ENCODE measurements around the gene TMEM198. TPM values are rescaled to one million over a fixed set of nuclear protein-coding genes. Genes with fewer than 3 reads are reported as not detected.

The TMEM198 gene
- total RNA-seq, 1 donor from 2014 or later: 8.2 TPM

GRCh38 chr2:219563271-219563928, 19.6 kb downstream of the TMEM198 start:
- H3K4me1 Mint-ChIP-seq (ENCODE audit: low read depth): peaks cover 11% of the 10 kb centered on the region
- peaks cover 25% of the 10 kb centered on the region for H3K36me3 Mint-ChIP-seq (ENCODE audit: insufficient read depth)
- no peak overlapping the region for H3K27ac Mint-ChIP-seq
- TF ChIP-seq CTCF (IDR thresholded peaks at IDR 0.05; ENCODE audit: unreplicated experiment): no peak
- H3K4me3 Mint-ChIP-seq (ENCODE audit: low read depth): no peak overlapping the region
- H3K9me3 Mint-ChIP-seq (ENCODE audit: low read depth): no peaks in the 10 kb centered on the region
- DNase-seq (ENCODE audit: low spot score, unreplicated experiment): no peak
- no peaks in the 10 kb centered on the region for H3K27me3 Mint-ChIP-seq

DNA sequence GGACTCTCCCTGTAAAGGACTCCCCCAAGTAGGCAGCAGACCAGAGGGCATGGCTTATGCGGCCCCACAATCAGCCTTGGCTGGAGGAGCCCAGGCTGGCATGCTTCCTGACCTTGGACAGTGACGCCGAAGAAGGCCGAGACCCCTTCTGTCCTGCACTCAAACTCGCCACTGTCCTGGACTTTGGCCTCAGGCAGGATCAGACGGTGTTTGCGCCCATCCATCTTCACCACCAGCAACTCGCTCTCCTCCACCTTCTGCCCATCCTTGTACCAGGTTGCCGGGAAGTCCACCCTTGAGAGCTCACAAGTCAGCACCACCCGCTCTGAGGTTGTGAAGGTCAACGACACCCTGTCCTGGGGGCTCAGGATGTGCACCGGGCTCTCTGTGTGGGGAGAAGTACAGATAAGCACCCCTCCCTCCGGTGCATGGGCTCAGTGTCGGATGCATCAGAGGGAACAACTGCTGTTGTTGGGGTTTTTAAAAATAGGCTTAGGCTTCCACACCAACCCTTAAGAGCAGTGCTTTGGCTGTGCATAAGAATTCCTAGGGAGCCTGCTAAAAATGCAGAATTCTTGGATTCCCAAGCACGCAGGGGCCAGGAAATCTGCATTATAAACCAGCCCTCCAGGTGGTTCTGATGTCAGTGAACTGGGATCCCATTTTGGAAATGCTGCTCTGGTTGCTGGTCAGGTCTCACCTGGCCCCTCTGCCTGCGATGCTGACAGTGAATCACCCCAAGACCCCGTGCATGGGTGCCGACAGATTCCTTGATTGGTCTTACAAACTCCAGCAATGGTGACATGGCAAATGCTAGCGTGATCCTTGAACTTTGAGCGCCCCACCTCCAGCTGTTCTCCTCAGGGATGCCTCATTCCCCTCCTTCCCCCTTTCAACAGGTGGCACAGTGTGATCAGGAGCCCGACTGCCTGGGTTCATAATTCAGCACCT, 21.6 kb downstream of the TMEM198 start:
- Mint-ChIP-seq H3K27me3 (peaks cover 5% of the 10 kb centered on the region), H3K4me3 (ENCODE audit: low read depth) (no peak overlapping the region), H3K4me1 (ENCODE audit: low read depth) (peaks cover 12% of the 10 kb centered on the region), H3K9me3 (ENCODE audit: low read depth) (no peaks in the 10 kb centered on the region), H3K27ac (no peak overlapping the region), H3K36me3 (ENCODE audit: insufficient read depth) (peaks cover 26% of the 10 kb centered on the region)
- TF ChIP-seq CTCF (IDR thresholded peaks at IDR 0.05; ENCODE audit: unreplicated experiment): no peak
- no peak for DNase-seq (ENCODE audit: low spot score, unreplicated experiment)

DNA sequence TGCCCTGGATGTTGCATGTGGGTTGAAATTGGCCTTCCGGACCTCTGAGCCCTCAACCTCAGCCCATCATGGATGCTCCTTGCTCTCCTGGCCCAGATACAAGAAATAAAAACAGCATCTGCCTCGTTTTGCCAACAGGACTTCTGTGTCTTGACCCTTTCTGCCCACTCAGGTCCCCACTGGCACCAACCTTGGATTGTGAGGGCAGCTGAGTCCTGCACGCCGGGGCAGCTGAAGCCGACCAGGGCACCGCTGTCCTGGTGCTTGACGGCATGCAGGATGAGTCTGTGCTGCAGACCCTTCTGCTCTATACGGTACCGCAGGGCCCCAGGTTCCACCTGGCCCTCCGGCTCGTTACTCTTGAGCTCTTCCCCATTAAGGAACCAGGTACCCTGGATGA, 22.8 kb downstream of the TMEM198 start:
- peaks cover 25% of the 10 kb centered on the region for H3K36me3 Mint-ChIP-seq (ENCODE audit: insufficient read depth)
- peaks cover 5% of the 10 kb centered on the region for H3K27me3 Mint-ChIP-seq
- H3K4me3 Mint-ChIP-seq (ENCODE audit: low read depth): no peak overlapping the region
- H3K9me3 Mint-ChIP-seq (ENCODE audit: low read depth): no peaks in the 10 kb centered on the region
- peaks cover 6% of the 10 kb centered on the region for H3K4me1 Mint-ChIP-seq (ENCODE audit: low read depth)
- TF ChIP-seq CTCF (IDR thresholded peaks at IDR 0.05; ENCODE audit: unreplicated experiment): no peak
- DNase-seq (ENCODE audit: low spot score, unreplicated experiment): no peak
- H3K27ac Mint-ChIP-seq: no peak overlapping the region

DNA sequence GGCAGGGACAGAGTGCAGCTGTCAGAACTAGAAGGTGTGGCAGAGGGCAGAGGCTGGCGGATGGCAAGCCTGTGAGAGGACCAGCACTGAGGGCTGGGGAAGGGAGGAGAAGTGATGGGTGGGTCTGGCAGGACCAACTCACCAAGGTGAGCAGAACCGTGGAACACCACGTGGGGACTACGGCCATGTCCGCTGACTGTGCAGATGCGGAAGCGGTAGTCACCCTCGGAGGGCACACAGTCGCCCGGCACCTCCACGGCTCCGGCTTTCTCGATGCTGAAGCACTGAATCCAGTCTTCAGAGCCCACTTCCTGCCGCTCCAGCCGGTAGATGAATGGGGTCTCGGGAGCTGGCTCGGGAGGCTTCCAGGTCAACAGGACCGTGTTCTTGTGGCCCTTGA, 23.3 kb downstream of the TMEM198 start:
- Mint-ChIP-seq H3K27me3 (peaks cover 5% of the 10 kb centered on the region), H3K27ac (no peak overlapping the region), H3K4me1 (ENCODE audit: low read depth) (peaks cover 6% of the 10 kb centered on the region), H3K36me3 (ENCODE audit: insufficient read depth) (peaks cover 25% of the 10 kb centered on the region), H3K4me3 (ENCODE audit: low read depth) (no peak overlapping the region), H3K9me3 (ENCODE audit: low read depth) (no peaks in the 10 kb centered on the region)
- DNase-seq (ENCODE audit: low spot score, unreplicated experiment): no peak
- TF ChIP-seq CTCF (IDR thresholded peaks at IDR 0.05; ENCODE audit: unreplicated experiment): no peak

GRCh38 chr2:219567791-219568361, 24.0 kb downstream of the TMEM198 start:
- peaks cover 5% of the 10 kb centered on the region for H3K27me3 Mint-ChIP-seq
- no peak for TF ChIP-seq CTCF (IDR thresholded peaks at IDR 0.05; ENCODE audit: unreplicated experiment)
- no peak for DNase-seq (ENCODE audit: low spot score, unreplicated experiment)
- H3K4me1 Mint-ChIP-seq (ENCODE audit: low read depth): peaks cover 7% of the 10 kb centered on the region
- H3K27ac Mint-ChIP-seq: no peak overlapping the region
- no peaks in the 10 kb centered on the region for H3K9me3 Mint-ChIP-seq (ENCODE audit: low read depth)
- peaks cover 25% of the 10 kb centered on the region for H3K36me3 Mint-ChIP-seq (ENCODE audit: insufficient read depth)
- no peak overlapping the region for H3K4me3 Mint-ChIP-seq (ENCODE audit: low read depth)
